ENCODE measurements around the gene F7. TPM values are rescaled to one million over a fixed set of nuclear protein-coding genes. Genes with fewer than 3 reads are reported as not detected.

Gene F7
- total RNA-seq, 4 donors from 2014 or later, result 0.17 TPM; not detected in 3

GRCh38 chr13:113084943-113085540, 20.5 kb upstream of the F7 start:
- TF ChIP-seq, protein P1, sequence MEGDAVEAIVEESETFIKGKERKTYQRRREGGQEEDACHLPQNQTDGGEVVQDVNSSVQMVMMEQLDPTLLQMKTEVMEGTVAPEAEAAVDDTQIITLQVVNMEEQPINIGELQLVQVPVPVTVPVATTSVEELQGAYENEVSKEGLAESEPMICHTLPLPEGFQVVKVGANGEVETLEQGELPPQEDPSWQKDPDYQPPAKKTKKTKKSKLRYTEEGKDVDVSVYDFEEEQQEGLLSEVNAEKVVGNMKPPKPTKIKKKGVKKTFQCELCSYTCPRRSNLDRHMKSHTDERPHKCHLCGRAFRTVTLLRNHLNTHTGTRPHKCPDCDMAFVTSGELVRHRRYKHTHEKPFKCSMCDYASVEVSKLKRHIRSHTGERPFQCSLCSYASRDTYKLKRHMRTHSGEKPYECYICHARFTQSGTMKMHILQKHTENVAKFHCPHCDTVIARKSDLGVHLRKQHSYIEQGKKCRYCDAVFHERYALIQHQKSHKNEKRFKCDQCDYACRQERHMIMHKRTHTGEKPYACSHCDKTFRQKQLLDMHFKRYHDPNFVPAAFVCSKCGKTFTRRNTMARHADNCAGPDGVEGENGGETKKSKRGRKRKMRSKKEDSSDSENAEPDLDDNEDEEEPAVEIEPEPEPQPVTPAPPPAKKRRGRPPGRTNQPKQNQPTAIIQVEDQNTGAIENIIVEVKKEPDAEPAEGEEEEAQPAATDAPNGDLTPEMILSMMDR (IDR thresholded peaks at IDR 0.05; ENCODE audit: low read depth), result no peak

DNA sequence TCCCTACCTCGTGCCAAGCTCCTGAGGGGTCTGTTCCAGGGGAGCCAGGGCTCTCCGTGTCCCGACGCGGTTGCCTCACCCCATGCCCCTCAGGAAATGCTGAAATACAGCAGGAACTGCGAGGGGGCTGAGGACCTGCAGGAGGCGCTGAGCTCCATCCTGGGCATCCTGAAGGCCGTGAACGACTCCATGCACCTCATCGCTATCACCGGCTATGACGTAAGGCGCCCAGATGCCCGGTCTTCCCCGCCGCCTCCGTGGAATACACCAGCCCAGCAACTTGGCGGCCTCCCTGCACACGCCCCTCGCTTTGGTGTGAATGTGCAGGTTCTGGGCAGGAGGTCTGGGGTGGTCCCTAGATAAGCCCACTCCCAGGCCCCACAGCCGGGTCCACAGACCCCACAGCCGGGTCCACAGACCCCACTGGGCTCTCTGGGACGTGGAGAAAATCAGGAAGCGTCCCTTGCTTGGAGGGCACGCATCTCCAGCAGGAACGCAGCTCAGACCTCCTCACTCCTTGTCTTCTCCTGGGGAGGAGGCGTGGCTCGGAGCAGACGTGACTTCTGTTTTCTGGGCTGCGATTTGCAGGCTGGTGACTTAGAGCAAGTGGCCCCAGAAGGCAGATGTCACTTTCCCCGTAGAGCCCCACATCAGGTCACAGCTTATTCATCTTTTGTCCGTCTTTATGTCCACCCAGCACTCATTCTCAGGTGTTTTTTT, 19.4 kb upstream of the F7 start:
- TF ChIP-seq, protein P1 (IDR thresholded peaks at IDR 0.05; ENCODE audit: low read depth), result no peak

GRCh38 chr13:113086991-113087922, 18.3 kb upstream of the F7 start:
- TF ChIP-seq, protein P1 (IDR thresholded peaks at IDR 0.05; ENCODE audit: low read depth), result no peak

DNA sequence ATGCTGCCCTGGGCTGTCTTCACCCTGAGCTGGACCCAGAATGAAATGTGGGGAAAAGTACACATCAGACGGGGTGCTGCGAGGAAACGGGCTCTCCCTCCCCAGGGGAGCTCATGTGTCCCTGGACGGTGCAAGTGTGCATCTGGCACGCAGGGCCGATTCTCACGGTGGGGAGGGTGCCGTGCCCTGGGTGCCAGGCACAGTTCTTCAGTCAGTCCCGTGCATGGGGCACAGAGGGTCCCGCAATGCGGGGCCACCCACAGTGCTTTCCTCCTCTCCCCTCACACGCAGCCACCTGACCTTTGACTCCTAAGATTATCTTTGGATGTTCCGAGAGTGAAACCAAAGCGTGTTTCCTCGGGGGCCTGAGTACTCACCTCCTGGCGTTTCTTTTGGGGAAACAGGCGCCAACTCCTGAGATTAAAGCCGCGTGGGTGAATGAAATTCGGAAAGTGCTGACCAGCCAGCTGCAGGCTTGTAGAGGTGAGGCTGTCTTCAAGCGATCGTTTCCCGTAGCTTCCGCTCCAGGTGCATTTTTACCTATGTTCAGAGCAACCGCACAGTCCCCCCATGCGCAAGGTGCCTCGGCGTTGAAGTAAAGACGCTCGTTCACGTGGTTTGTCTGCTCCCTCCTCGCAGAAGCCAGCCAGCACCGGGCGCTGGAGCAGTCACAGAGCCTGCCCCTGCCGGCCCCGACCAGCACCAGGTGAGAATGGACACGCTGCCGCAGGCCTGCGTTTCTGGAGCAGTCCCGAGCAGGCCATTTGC, 17.5 kb upstream of the F7 start:
- TF ChIP-seq, protein P1 (IDR thresholded peaks at IDR 0.05; ENCODE audit: low read depth), result no peak

DNA sequence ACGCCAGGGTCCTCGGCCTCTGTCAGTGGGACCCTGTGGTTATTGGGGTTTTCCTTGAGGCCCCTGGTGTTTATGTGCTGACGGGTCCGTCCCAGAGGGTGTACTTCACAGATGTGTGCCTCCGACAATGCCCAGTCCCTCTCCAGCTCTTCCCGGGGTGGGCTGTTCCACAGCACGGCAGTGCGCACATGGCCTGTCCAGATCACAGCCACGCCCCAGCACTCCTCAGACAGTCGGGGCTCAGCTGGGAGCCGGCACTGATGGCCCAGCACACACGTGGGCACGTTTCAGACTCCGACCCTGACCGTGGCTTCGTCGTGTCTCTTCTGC, 16.9 kb upstream of the F7 start:
- TF ChIP-seq, protein P1 (IDR thresholded peaks at IDR 0.05; ENCODE audit: low read depth), result no peak

GRCh38 chr13:113089693-113090414, 15.7 kb upstream of the F7 start:
- TF ChIP-seq, protein P1 (IDR thresholded peaks at IDR 0.05; ENCODE audit: low read depth), result no peak
